Astrocyte (in vitro differentiated cells and primary cell): ENCODE results near the gene JMJD1C. TPM values are rescaled to one million over a fixed set of nuclear protein-coding genes. Genes with fewer than 3 reads are reported as not detected.
A peak's percentile ranks its signal among the peaks of the same experiment; 100 is the strongest.

Experiments used
- DNase-seq: peaks from one replicate; pipeline ENCODE4 v3.0.0-alpha.2; 2010; ENCODE audit warnings: low read depth
- FAIRE-seq: peaks from 2 replicates; lab custom pipeline; 2011; peaks lifted over from hg19 to GRCh38; lab: Jason Lieb, UNC
- H2AFZ ChIP-seq: 2 replicates; pipeline ENCODE4 v1.6.0; 2012; ENCODE audit warnings: low read depth, low read length, inconsistent platforms
- H3K27ac ChIP-seq: 2 replicates; pipeline ENCODE4 v1.5.1; 2011; ENCODE audit warnings: low read depth, low read length, inconsistent platforms
- H3K27me3 ChIP-seq: 2 replicates; pipeline ENCODE4 v1.6.0; 2011; ENCODE audit warnings: low read length, inconsistent platforms; ENCODE audit not compliant: insufficient read depth
- H3K36me3 ChIP-seq: 2 replicates; pipeline ENCODE4 v1.5.1; 2011; ENCODE audit warnings: low read length, inconsistent platforms; ENCODE audit not compliant: insufficient read depth
- H3K4me1 ChIP-seq: 2 replicates; pipeline ENCODE4 v1.5.1; 2011; ENCODE audit warnings: low read length, inconsistent platforms; ENCODE audit not compliant: insufficient read depth
- H3K4me2 ChIP-seq: 2 replicates; pipeline ENCODE4 v1.6.0; 2012; ENCODE audit warnings: low read length, inconsistent platforms
- H3K4me3 ChIP-seq: 2 replicates; pipeline ENCODE4 v1.5.1; 2011; ENCODE audit warnings: low read depth, mild to moderate bottlenecking, low read length, inconsistent platforms; ENCODE audit not compliant: insufficient read depth
- H3K79me2 ChIP-seq: 2 replicates; pipeline ENCODE4 v1.6.0; 2012; ENCODE audit warnings: mild to moderate bottlenecking, low read length, inconsistent platforms; ENCODE audit not compliant: insufficient read depth
- H3K9ac ChIP-seq: 2 replicates; pipeline ENCODE4 v1.6.0; 2012; ENCODE audit warnings: mild to moderate bottlenecking, low read length, inconsistent platforms
- H3K9me3 ChIP-seq: 2 replicates; pipeline ENCODE4 v1.5.1; 2012; ENCODE audit warnings: low read depth, mild to moderate bottlenecking, low read length, inconsistent platforms; ENCODE audit not compliant: insufficient read depth
- H4K20me1 ChIP-seq: 2 replicates; pipeline ENCODE4 v1.6.0; 2012; ENCODE audit warnings: low read length, inconsistent platforms; ENCODE audit not compliant: insufficient read depth
- H3K27ac Mint-ChIP-seq: one replicate; pipeline ENCODE4 v1.8.0; 2021; ENCODE audit warnings: mild to moderate bottlenecking, mixed read lengths; ENCODE audit not compliant: unreplicated experiment
- H3K27me3 Mint-ChIP-seq: one replicate; pipeline ENCODE4 v1.8.0; 2021; ENCODE audit warnings: low read depth, mixed read lengths; ENCODE audit not compliant: unreplicated experiment
- H3K36me3 Mint-ChIP-seq: one replicate; pipeline ENCODE4 v1.8.0; 2021; ENCODE audit warnings: low read depth, mixed read lengths; ENCODE audit not compliant: unreplicated experiment
- H3K4me1 Mint-ChIP-seq: one replicate; pipeline ENCODE4 v1.8.0; 2021; ENCODE audit warnings: low read depth, mixed read lengths; ENCODE audit not compliant: unreplicated experiment
- H3K4me3 Mint-ChIP-seq: one replicate; pipeline ENCODE4 v1.8.0; 2021; ENCODE audit warnings: mild to moderate bottlenecking, moderate library complexity, mixed read lengths; ENCODE audit not compliant: unreplicated experiment
- H3K9me3 Mint-ChIP-seq: one replicate; pipeline ENCODE4 v1.8.0; 2021; ENCODE audit warnings: mild to moderate bottlenecking, mixed read lengths; ENCODE audit not compliant: unreplicated experiment
- CTCF ChIP-seq: IDR thresholded peaks from 2 replicates; pipeline ENCODE4 v1.5.1; 2011; ENCODE audit warnings: low read depth, mild to moderate bottlenecking, inconsistent platforms, low read length, moderate library complexity; ENCODE audit not compliant: insufficient read depth
- EZH2 ChIP-seq: IDR thresholded peaks from 2 replicates; pipeline ENCODE4 v1.6.1; 2012; ENCODE audit warnings: mild to moderate bottlenecking, low read length, inconsistent platforms; ENCODE audit not compliant: insufficient read depth
- total RNA-seq: library from RNA; stranded (reverse); gene quantifications from 2 replicates; pipeline ENCODE4 v1.2.1, GENCODE V29; 2021

JMJD1C gene
- total RNA-seq, 1 donor from 2014 or later: 61.0 TPM

GRCh38 chr10:63252095-63252762 lies 213.5 kb downstream of the JMJD1C start:
- no peaks in the 10 kb centered on the region for H3K27me3 Mint-ChIP-seq
- DNase-seq (no peak), FAIRE-seq (no peak)
- peaks cover 5% of the 10 kb centered on the region for H3K4me1 Mint-ChIP-seq
- H4K20me1 ChIP-seq: peaks cover 94% of the 10 kb centered on the region
- no peak overlapping the region for H3K27ac ChIP-seq
- no peak overlapping the region for H3K9ac ChIP-seq
- no peaks in the 10 kb centered on the region for H3K9me3 Mint-ChIP-seq
- peaks cover 9% of the 10 kb centered on the region for H3K36me3 Mint-ChIP-seq
- H3K4me3 ChIP-seq: no peak overlapping the region
- no peaks in the 10 kb centered on the region for H3K9me3 ChIP-seq
- H3K36me3 ChIP-seq: peaks cover 3% of the 10 kb centered on the region
- H3K27ac Mint-ChIP-seq: peak overlapping the region; percentile 19
- H3K4me3 Mint-ChIP-seq: no peak overlapping the region
- no peak overlapping the region for H2AFZ ChIP-seq
- peaks cover 100% of the 10 kb centered on the region for H3K79me2 ChIP-seq
- peaks cover 4% of the 10 kb centered on the region for H3K4me1 ChIP-seq
- no peak for TF ChIP-seq EZH2
- no peak for TF ChIP-seq CTCF
- H3K4me2 ChIP-seq: no peak overlapping the region
- no peaks in the 10 kb centered on the region for H3K27me3 ChIP-seq

- Histone ChIP-seq H3K27ac (no peak overlapping the region), H3K36me3 (no peaks in the 10 kb centered on the region), H4K20me1 (peaks cover 97% of the 10 kb centered on the region), H3K79me2 (peaks cover 100% of the 10 kb centered on the region), H3K27me3 (no peaks in the 10 kb centered on the region), H3K4me1 (peaks cover 7% of the 10 kb centered on the region), H2AFZ (no peak overlapping the region), H3K9me3 (no peaks in the 10 kb centered on the region), H3K4me2 (no peak overlapping the region), H3K4me3 (no peak overlapping the region), H3K9ac (no peak overlapping the region)
- Mint-ChIP-seq H3K4me3 (no peak overlapping the region), H3K4me1 (peaks cover 6% of the 10 kb centered on the region), H3K27me3 (no peaks in the 10 kb centered on the region), H3K9me3 (no peaks in the 10 kb centered on the region), H3K27ac (no peak overlapping the region), H3K36me3 (peaks cover 9% of the 10 kb centered on the region)
- no peak for TF ChIP-seq CTCF
- DNase-seq: no peak
- no peak for FAIRE-seq
Observed at GRCh38 chr10:63250032-63250431, 215.7 kb downstream of the JMJD1C start.

GRCh38 chr10:63247771-63248170 lies 218.0 kb downstream of the JMJD1C start:
- H4K20me1 ChIP-seq: peaks cover 94% of the 10 kb centered on the region
- TF ChIP-seq CTCF: no peak
- no peak for TF ChIP-seq EZH2
- Mint-ChIP-seq H3K4me3 (no peak overlapping the region), H3K27me3 (no peaks in the 10 kb centered on the region), H3K4me1 (peaks cover 6% of the 10 kb centered on the region), H3K27ac (no peak overlapping the region), H3K36me3 (peaks cover 12% of the 10 kb centered on the region), H3K9me3 (no peaks in the 10 kb centered on the region)
- H3K27me3 ChIP-seq: no peaks in the 10 kb centered on the region
- FAIRE-seq (no peak), DNase-seq (peak; percentile 41)
- H3K36me3 ChIP-seq: no peaks in the 10 kb centered on the region
- H2AFZ ChIP-seq: no peak overlapping the region
- no peak overlapping the region for H3K4me3 ChIP-seq
- no peaks in the 10 kb centered on the region for H3K9me3 ChIP-seq
- H3K9ac ChIP-seq: no peak overlapping the region
- H3K4me2 ChIP-seq: no peak overlapping the region
- H3K79me2 ChIP-seq: peaks cover 99% of the 10 kb centered on the region
- H3K4me1 ChIP-seq: peaks cover 7% of the 10 kb centered on the region
- H3K27ac ChIP-seq: no peak overlapping the region
